Loucy (cell line): Measurements from ENCODE around the gene IQCF5.

Source experiments
- H2AFZ ChIP-seq: fragments of 200-600 bp; sonication (generic); 2 replicates; pipeline ENCODE4 v1.6.0; 2016; ENCODE audit warnings: antibody characterized with exemption, mild to moderate bottlenecking, low read length, moderate library complexity
- H3F3A ChIP-seq: fragments of 200-600 bp; 2 replicates; pipeline ENCODE4 v1.6.0; 2016; ENCODE audit warnings: antibody characterized with exemption, low read depth, mild to moderate bottlenecking
- H3K27me3 ChIP-seq: fragments of 200-600 bp; sonication (generic); 2 replicates; pipeline ENCODE4 v1.6.1; 2014; ENCODE audit warnings: low read length, mild to moderate bottlenecking; ENCODE audit not compliant: insufficient read depth, poor library complexity, severe bottlenecking
- H3K36me3 ChIP-seq: fragments of 200-600 bp; sonication (generic); 2 replicates; pipeline ENCODE4 v1.6.1; 2016; ENCODE audit warnings: low read length; ENCODE audit not compliant: insufficient read depth
- H3K4me1 ChIP-seq: fragments of 200-600 bp; sonication (generic); 2 replicates; pipeline ENCODE4 v1.5.1; 2014; ENCODE audit warnings: low read length, mild to moderate bottlenecking; ENCODE audit not compliant: insufficient read depth, poor library complexity, severe bottlenecking
- H3K4me2 ChIP-seq: fragments of 200-600 bp; sonication (generic); 2 replicates; pipeline ENCODE4 v1.6.0; 2014; ENCODE audit warnings: antibody characterized with exemption, low read length, low read depth, mild to moderate bottlenecking; ENCODE audit not compliant: poor library complexity, severe bottlenecking
- H3K4me3 ChIP-seq: fragments of 200-600 bp; sonication (generic); 2 replicates; pipeline ENCODE4 v1.5.1; 2014; ENCODE audit warnings: low read length, mild to moderate bottlenecking, mixed read lengths; ENCODE audit not compliant: poor library complexity, severe bottlenecking
- H3K79me2 ChIP-seq: fragments of 200-600 bp; sonication (generic); 2 replicates; pipeline ENCODE4 v1.6.1; 2014; ENCODE audit warnings: low read length; ENCODE audit not compliant: insufficient read depth
- H3K9ac ChIP-seq: fragments of 200-600 bp; sonication (generic); 2 replicates; pipeline ENCODE4 v1.6.0; 2014; ENCODE audit warnings: mild to moderate bottlenecking, low read depth, low read length, moderate library complexity; ENCODE audit not compliant: poor library complexity, severe bottlenecking
- H3K9me2 ChIP-seq: fragments of 200-600 bp; sonication (generic); replicated peaks from 2 replicates; pipeline ENCODE4 v1.6.1; 2016; ENCODE audit warnings: low read depth, low read length, mixed read lengths
- H3K9me3 ChIP-seq: fragments of 200-600 bp; sonication (generic); 2 replicates; pipeline ENCODE4 v1.6.1; 2014; ENCODE audit warnings: mild to moderate bottlenecking, antibody characterized with exemption, low read length, low read depth; ENCODE audit not compliant: insufficient read depth
- H4K20me1 ChIP-seq: fragments of 200-600 bp; sonication (generic); 2 replicates; pipeline ENCODE4 v1.6.0; 2014; ENCODE audit warnings: antibody characterized with exemption, low read length, mild to moderate bottlenecking; ENCODE audit not compliant: insufficient read depth, poor library complexity, severe bottlenecking
- CTCF ChIP-seq: fragments of 200-600 bp; sonication (generic); conservative IDR thresholded peaks from 2 replicates; pipeline ENCODE4 v1.5.1; 2014; ENCODE audit warnings: mild to moderate bottlenecking, antibody characterized with exemption, low read length
- EZH2phosphoT487 ChIP-seq: fragments of 200-600 bp; IDR thresholded peaks from 2 replicates; pipeline ENCODE4 v1.6.1; 2018; ENCODE audit warnings: antibody characterized with exemption, mild to moderate bottlenecking, moderate library complexity, borderline replicate concordance

IQCF5 gene

GRCh38 chr3:51876186-51876585, 785 bp upstream of the IQCF5 start:
- no peaks in the 10 kb centered on the region for H3K36me3 ChIP-seq
- H3K27me3 ChIP-seq, result no peaks in the 10 kb centered on the region
- no peaks in the 10 kb centered on the region for H3K9me3 ChIP-seq
- H3F3A ChIP-seq, result no peaks in the 10 kb centered on the region
- H3K79me2 ChIP-seq, result no peaks in the 10 kb centered on the region
- TF ChIP-seq CTCF, result no peak
- no peak for TF ChIP-seq EZH2phosphoT487
- no peak overlapping the region for H3K4me3 ChIP-seq
- H3K9ac ChIP-seq, result no peak overlapping the region
- H3K9me2 ChIP-seq, result no peaks in the 10 kb centered on the region
- no peak overlapping the region for H3K4me2 ChIP-seq
- no peaks in the 10 kb centered on the region for H3K4me1 ChIP-seq
- H4K20me1 ChIP-seq, result no peaks in the 10 kb centered on the region
- no peak overlapping the region for H2AFZ ChIP-seq

- Histone ChIP-seq H3K79me2 (no peaks in the 10 kb centered on the region), H2AFZ (no peak overlapping the region), H3K9ac (no peak overlapping the region), H4K20me1 (no peaks in the 10 kb centered on the region), H3K4me1 (no peaks in the 10 kb centered on the region), H3K9me2 (no peaks in the 10 kb centered on the region), H3F3A (no peaks in the 10 kb centered on the region), H3K9me3 (no peaks in the 10 kb centered on the region), H3K4me2 (no peak overlapping the region), H3K4me3 (no peak overlapping the region), H3K27me3 (no peaks in the 10 kb centered on the region), H3K36me3 (no peaks in the 10 kb centered on the region)
- TF ChIP-seq CTCF (no peak), EZH2phosphoT487 (no peak)
Observed at GRCh38 chr3:51874889-51875288, 512 bp downstream of the IQCF5 start.

GRCh38 chr3:51874411-51874810, 990 bp downstream of the IQCF5 start:
- Histone ChIP-seq H3K9me2 (no peaks in the 10 kb centered on the region), H3K36me3 (no peaks in the 10 kb centered on the region), H3K4me1 (no peaks in the 10 kb centered on the region), H3K9ac (no peak overlapping the region), H3K79me2 (no peaks in the 10 kb centered on the region), H3F3A (no peaks in the 10 kb centered on the region), H3K4me3 (no peak overlapping the region), H4K20me1 (no peaks in the 10 kb centered on the region), H3K27me3 (no peaks in the 10 kb centered on the region), H3K9me3 (no peaks in the 10 kb centered on the region), H3K4me2 (no peak overlapping the region), H2AFZ (no peak overlapping the region)
- no peak for TF ChIP-seq CTCF
- TF ChIP-seq EZH2phosphoT487, result no peak
